ENCODE results near the gene SYNGR2.

DNA sequence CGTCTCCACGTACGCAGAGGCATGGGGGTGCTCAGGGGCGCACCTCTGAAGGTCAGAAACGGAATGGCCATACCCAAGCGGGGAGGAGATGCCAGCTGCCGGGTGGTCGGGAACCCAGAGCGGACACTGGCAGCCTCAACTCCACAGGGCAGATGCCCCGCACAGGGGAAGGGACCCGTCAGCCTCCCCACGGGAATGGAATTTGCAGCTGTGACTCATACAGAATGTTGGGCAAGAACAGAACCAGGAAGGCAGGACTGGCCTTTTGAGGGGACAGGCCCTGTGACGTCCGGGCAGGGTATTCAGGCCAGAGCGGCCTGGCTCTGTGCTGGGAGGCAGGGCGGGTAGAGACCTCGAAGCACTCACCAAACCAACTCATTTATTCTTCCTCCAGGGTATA lies 11.0 kb downstream of the SYNGR2 start:
- TF ChIP-seq SIN3A (IDR thresholded peaks at IDR 0.05; ENCODE audit: borderline replicate concordance, insufficient read depth, low read length) (no peak), TAF1 (IDR thresholded peaks at IDR 0.05; ENCODE audit: borderline replicate concordance, insufficient read depth, low read length) (no peak), FOXP2 (optimal IDR thresholded peaks at IDR 0.05; ENCODE audit: borderline replicate concordance, extremely low read depth, extremely low read length, insufficient read depth) (no peak), POLR2AphosphoS5 (IDR thresholded peaks at IDR 0.05; ENCODE audit: low read depth, low read length) (no peak)
